Activated B cell treated with CpG ODN at 0.5 μM for 24 hours (primary cell): ENCODE results near the gene PKN1. TPM values are rescaled to one million over a fixed set of nuclear protein-coding genes. Genes with fewer than 3 reads are reported as not detected.
A peak's percentile ranks its signal among the peaks of the same experiment; 100 is the strongest.
"Not testable (repeated sequence)": the region's sequence is repeated elsewhere in the genome, so short reads cannot be mapped to it uniquely, and the experiment has no call there.

Source experiments
- ATAC-seq: fragments of 200-7000 bp; cut with Tn5 transposase; one replicate; pipeline ENCODE4 v1.10.0; 2021; ENCODE audit warnings: low read depth, mild to moderate bottlenecking, moderate library complexity
- CTCF ChIA-PET: fragments of 350-600 bp; sonication (Branson Sonifier 250); formaldehyde crosslinking; loops from one replicate; lab custom pipeline; 2021; ENCODE audit warnings: antibody characterized with exemption; lab: Charles Lee
- POLR2A ChIA-PET: fragments of 350-600 bp; sonication (Branson Sonifier 250); formaldehyde crosslinking; loops from one replicate; lab custom pipeline; 2021; ENCODE audit warnings: antibody characterized with exemption; lab: Charles Lee
- DNase-seq: peaks from one replicate; pipeline ENCODE4 v3.0.0; 2022
- H3K27ac Mint-ChIP-seq: one replicate; pipeline ENCODE4 v1.8.0; 2020; ENCODE audit warnings: mixed read lengths
- H3K27me3 Mint-ChIP-seq: one replicate; pipeline ENCODE4 v1.8.0; 2021; ENCODE audit warnings: mixed read lengths
- H3K36me3 Mint-ChIP-seq: one replicate; pipeline ENCODE4 v1.8.0; 2021; ENCODE audit warnings: low read depth, mixed read lengths
- H3K4me1 Mint-ChIP-seq: one replicate; pipeline ENCODE4 v1.8.0; 2021; ENCODE audit warnings: mixed read lengths
- H3K4me3 Mint-ChIP-seq: one replicate; pipeline ENCODE4 v1.8.0; 2020; ENCODE audit warnings: mild to moderate bottlenecking, mixed read lengths
- H3K9me3 Mint-ChIP-seq: one replicate; pipeline ENCODE4 v1.8.0; 2020; ENCODE audit warnings: mixed read lengths
- intact Hi-C: fragments of 100-400 bp; cut with micrococcal nuclease; formaldehyde crosslinking; loops from one replicate; pipeline ENCODE4 v1.15.1; 2024
- total RNA-seq: library from RNA; stranded (reverse); gene quantifications from 2 replicates; pipeline ENCODE4 v1.2.3, GENCODE V29; 2022
- TF ChIP-seq, protein P1 (sequence below): fragments of 200-600 bp; IDR thresholded peaks from one replicate; pipeline ENCODE4 v1.8.0; 2022; ENCODE audit warnings: antibody characterized with exemption, mild to moderate bottlenecking

Gene PKN1
- total RNA-seq, 1 donor from 2014 or later, result 159 TPM

DNA sequence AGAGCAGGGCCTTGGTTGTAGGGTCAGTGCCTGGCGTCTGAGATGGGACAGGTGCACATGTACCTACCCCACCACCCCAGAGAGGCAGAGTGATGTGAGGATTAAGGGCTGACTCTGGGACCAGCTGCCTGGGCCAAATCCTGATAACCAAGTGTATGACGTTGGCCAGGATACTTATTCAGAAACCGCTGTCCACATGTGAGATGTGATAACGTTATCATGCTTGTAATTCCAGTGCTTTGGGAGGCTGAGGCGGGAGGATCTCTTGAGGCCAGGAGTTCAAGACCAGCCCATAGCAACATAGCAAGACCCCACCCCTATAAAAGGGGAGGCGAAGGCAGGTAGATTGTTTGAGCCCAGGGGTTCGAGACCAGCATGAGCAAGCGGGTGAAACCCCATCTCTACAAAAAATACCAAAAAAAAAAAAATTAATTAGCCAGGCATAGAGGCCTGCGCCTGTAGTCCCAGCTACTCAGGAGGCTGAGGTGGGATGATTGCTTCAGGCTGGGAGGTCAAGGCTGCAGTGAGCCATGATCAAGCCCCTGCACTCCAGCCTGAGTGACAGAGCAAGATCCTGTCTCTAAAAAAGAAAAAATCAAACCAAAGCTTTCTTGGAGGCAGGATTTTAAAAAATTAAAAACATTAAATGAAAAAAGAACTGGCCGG is 41.8 kb upstream of the PKN1 start:
- peaks cover 78% of the 10 kb centered on the region for H3K36me3 Mint-ChIP-seq
- no peak overlapping the region for H3K27ac Mint-ChIP-seq
- POLR2A ChIA-PET, result interaction anchor here (0.6 to 0.9 kb wide), 3 partner anchors 9 to 76 kb away, joined by 3 read pairs; no protein-coding TSS in a partner anchor
- TF ChIP-seq, protein P1, sequence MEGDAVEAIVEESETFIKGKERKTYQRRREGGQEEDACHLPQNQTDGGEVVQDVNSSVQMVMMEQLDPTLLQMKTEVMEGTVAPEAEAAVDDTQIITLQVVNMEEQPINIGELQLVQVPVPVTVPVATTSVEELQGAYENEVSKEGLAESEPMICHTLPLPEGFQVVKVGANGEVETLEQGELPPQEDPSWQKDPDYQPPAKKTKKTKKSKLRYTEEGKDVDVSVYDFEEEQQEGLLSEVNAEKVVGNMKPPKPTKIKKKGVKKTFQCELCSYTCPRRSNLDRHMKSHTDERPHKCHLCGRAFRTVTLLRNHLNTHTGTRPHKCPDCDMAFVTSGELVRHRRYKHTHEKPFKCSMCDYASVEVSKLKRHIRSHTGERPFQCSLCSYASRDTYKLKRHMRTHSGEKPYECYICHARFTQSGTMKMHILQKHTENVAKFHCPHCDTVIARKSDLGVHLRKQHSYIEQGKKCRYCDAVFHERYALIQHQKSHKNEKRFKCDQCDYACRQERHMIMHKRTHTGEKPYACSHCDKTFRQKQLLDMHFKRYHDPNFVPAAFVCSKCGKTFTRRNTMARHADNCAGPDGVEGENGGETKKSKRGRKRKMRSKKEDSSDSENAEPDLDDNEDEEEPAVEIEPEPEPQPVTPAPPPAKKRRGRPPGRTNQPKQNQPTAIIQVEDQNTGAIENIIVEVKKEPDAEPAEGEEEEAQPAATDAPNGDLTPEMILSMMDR, result no peak
- no peaks in the 10 kb centered on the region for H3K4me1 Mint-ChIP-seq
- H3K9me3 Mint-ChIP-seq, result no peaks in the 10 kb centered on the region
- no peaks in the 10 kb centered on the region for H3K27me3 Mint-ChIP-seq
- no peak for DNase-seq
- H3K4me3 Mint-ChIP-seq, result no peak overlapping the region
- CTCF ChIA-PET, result no interaction called here
- no peak for ATAC-seq
- intact Hi-C loops, result no loop called here

DNA sequence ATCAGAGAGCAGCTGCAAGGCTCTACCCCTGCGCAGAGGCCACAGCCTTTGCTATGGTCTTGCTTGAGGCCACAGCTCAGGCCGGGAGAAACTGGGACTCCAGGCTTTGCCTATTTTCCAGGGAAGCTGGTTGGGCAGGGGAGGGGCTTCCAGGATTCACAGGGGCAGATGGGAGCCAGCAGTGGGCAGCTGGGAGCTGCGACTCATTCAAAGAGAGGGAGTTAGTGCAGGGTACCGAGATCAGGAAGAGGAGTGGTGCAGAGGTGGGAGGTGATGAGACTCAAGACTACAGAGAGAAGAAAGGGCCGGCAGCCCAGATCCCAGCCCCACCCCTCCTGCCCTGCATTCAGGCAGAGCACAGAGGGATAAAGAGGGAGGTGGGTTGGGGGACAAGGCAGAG is 39.8 kb upstream of the PKN1 start:
- DNase-seq (no peak), ATAC-seq (no peak)
- H3K27ac Mint-ChIP-seq, result no peak overlapping the region
- CTCF ChIA-PET, result no interaction called here
- H3K4me3 Mint-ChIP-seq, result no peak overlapping the region
- H3K36me3 Mint-ChIP-seq, result peaks cover 87% of the 10 kb centered on the region
- no peaks in the 10 kb centered on the region for H3K9me3 Mint-ChIP-seq
- intact Hi-C loops, result no loop called here
- H3K4me1 Mint-ChIP-seq, result no peaks in the 10 kb centered on the region
- H3K27me3 Mint-ChIP-seq, result no peaks in the 10 kb centered on the region
- TF ChIP-seq, protein P1, result no peak
- POLR2A ChIA-PET, result interaction anchor here (0.6 to 1.0 kb wide), 4 partner anchors 10 to 31 kb away, joined by 3 to 7 read pairs (median 4); no protein-coding TSS in a partner anchor

DNA sequence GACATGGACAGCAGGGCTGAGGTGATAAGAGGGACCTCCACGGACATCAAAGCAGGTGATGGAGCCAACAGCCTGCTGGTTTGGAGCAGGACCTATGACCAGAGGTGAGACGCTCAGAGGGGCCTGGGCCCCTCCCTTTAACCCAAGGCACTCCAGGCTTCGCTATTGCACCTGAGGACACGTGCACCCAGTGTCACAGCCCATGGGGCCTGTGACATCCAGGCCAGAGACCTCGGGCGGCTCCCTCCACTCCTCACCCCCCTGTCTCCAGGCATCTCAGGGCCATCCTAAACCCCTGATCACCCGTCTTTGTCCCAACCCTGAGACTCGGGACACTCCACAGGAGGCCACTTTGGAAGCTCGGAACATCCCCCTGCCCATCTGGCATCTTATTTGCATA is 38.9 kb upstream of the PKN1 start:
- H3K27me3 Mint-ChIP-seq, result no peaks in the 10 kb centered on the region
- peaks cover 84% of the 10 kb centered on the region for H3K36me3 Mint-ChIP-seq
- CTCF ChIA-PET, result no interaction called here
- ATAC-seq (no peak), DNase-seq (no peak)
- no peak overlapping the region for H3K4me3 Mint-ChIP-seq
- intact Hi-C loops, result no loop called here
- H3K9me3 Mint-ChIP-seq, result no peaks in the 10 kb centered on the region
- TF ChIP-seq, protein P1, result no peak
- POLR2A ChIA-PET, result no interaction called here
- H3K27ac Mint-ChIP-seq, result no peak overlapping the region
- H3K4me1 Mint-ChIP-seq, result no peaks in the 10 kb centered on the region

DNA sequence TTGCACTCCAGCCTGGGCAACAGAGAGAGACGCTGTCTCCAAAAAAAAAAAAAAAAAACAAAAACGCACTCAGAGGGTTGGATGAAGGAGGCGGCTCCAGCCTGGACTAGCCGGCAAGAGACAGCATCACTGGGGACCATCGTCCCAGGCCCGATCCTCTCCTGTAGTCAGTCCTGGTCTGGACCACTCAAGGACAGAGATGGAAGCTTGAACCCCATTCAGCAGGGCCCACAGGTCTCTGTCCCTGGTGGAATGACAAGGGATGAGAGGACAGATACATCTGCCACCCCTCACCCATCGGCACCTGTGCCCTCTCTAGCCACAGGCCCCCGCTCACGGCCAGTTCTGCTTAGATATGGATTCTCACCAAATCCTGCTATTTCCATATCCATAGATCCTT is 37.8 kb upstream of the PKN1 start:
- no peak for DNase-seq
- POLR2A ChIA-PET, result no interaction called here
- Mint-ChIP-seq H3K9me3 (no peaks in the 10 kb centered on the region), H3K36me3 (peaks cover 83% of the 10 kb centered on the region), H3K4me1 (no peaks in the 10 kb centered on the region), H3K27ac (no peak overlapping the region), H3K27me3 (no peaks in the 10 kb centered on the region), H3K4me3 (no peak overlapping the region)
- intact Hi-C loops, result no loop called here
- TF ChIP-seq, protein P1, result no peak
- CTCF ChIA-PET, result no interaction called here
- no peak for ATAC-seq

DNA sequence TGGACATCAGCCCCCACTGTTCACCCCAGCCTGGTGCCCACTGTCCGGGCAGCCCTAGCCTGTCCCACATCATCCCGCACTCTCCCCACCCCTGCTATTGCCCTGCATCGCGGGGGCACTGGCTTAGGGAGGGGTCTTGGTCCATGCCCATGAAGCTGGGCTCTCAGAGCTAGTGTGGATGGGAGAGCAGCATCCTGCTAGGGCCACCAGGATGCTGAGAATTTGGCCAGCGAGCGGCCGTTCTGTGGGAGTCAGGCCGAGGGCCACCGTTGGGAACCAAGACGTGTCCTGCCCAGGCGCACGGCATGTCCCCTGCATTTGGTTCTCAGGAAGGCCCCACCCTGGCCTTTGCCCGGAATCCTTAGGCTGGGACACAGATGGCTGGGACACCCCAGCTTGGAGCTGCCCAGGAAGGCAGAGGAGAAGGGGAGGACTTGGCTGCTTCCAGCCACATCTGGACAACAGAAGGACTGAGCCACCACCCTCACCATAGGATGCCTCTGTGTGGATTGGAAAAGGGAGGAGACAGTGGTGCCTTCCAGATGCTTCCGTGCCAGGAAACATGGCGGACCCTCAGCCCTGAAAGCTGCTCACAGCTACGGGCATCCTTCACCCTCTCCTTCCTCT is 37.3 kb upstream of the PKN1 start:
- no peak for DNase-seq
- ATAC-seq, result no peak
- H3K4me3 Mint-ChIP-seq, result no peak overlapping the region
- peaks cover 80% of the 10 kb centered on the region for H3K36me3 Mint-ChIP-seq
- H3K4me1 Mint-ChIP-seq, result peaks cover 2% of the 10 kb centered on the region
- ChIA-PET POLR2A (interaction anchor here (0.7 kb wide), 1 partner anchor 10 kb away, joined by 3 read pairs; no protein-coding TSS in a partner anchor), CTCF (no interaction called here)
- intact Hi-C loops, result no loop called here
- peak overlapping the region; percentile 18 for H3K27ac Mint-ChIP-seq
- H3K27me3 Mint-ChIP-seq, result no peaks in the 10 kb centered on the region
- no peaks in the 10 kb centered on the region for H3K9me3 Mint-ChIP-seq
- TF ChIP-seq, protein P1, result no peak

DNA sequence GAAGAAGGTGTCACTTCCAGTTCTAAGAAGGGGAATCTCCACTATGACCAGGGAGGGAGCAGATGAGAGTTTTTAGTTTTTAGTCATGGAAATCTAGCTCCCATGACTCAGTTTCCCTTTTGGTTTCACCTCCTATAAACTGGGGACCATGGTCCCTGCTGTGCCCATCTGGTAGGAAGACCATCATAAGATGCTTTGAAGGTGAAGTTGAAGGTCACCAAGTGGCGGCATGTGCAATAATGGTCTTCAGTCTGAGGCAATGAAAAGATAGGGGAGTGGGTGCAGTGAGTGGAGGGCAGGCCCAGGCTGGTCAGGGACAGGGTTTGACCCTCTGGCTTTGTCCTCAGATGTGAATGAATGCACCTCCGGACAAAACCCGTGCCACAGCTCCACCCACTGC is 36.4 kb upstream of the PKN1 start:
- H3K9me3 Mint-ChIP-seq, CTCF ChIA-PET, H3K4me3 Mint-ChIP-seq, H3K27me3 Mint-ChIP-seq, ATAC-seq, intact Hi-C loops, DNase-seq, H3K27ac Mint-ChIP-seq: not testable (repeated sequence)
- H3K36me3 Mint-ChIP-seq, result peaks cover 80% of the 10 kb centered on the region
- H3K4me1 Mint-ChIP-seq, result peaks cover 12% of the 10 kb centered on the region
- POLR2A ChIA-PET, result interaction anchor here (0.6 kb wide), 1 partner anchor 16 kb away, joined by 4 read pairs; no protein-coding TSS in a partner anchor

DNA sequence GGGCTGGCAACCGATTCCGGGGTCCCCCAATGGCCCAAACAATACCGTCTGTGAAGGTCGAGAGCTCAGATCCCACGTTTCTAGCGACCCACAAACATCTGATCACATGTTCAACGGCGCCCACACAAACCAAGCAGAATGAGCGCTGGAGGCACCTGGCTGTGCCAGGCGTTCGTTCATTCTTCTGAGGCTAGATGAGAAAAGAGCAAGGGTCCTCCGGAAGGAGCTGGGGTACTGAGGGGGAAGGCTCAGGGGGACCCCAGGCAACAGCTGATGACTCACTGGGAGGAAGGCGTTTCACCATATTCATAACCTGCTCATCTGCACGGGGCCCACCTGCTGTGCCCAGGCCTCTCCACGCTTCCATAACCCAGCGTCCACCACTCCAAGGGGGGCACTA is 35.9 kb upstream of the PKN1 start:
- Mint-ChIP-seq H3K4me1 (peaks cover 13% of the 10 kb centered on the region), H3K36me3 (peaks cover 81% of the 10 kb centered on the region), H3K27ac (peak overlapping the region; percentile 12)
- DNase-seq, ATAC-seq, H3K27me3 Mint-ChIP-seq, H3K9me3 Mint-ChIP-seq, H3K4me3 Mint-ChIP-seq, intact Hi-C loops, CTCF ChIA-PET: not testable (repeated sequence)
- POLR2A ChIA-PET, result interaction anchor here (0.6 kb wide), 1 partner anchor 16 kb away, joined by 4 read pairs; no protein-coding TSS in a partner anchor
